ENCODE data around the gene ZFR. TPM values are rescaled to one million over a fixed set of nuclear protein-coding genes. Genes with fewer than 3 reads are reported as not detected.

Gene ZFR
- total RNA-seq, 4 donors from 2014 or later = 35.6 to 64.1 (median 57.4) TPM

DNA sequence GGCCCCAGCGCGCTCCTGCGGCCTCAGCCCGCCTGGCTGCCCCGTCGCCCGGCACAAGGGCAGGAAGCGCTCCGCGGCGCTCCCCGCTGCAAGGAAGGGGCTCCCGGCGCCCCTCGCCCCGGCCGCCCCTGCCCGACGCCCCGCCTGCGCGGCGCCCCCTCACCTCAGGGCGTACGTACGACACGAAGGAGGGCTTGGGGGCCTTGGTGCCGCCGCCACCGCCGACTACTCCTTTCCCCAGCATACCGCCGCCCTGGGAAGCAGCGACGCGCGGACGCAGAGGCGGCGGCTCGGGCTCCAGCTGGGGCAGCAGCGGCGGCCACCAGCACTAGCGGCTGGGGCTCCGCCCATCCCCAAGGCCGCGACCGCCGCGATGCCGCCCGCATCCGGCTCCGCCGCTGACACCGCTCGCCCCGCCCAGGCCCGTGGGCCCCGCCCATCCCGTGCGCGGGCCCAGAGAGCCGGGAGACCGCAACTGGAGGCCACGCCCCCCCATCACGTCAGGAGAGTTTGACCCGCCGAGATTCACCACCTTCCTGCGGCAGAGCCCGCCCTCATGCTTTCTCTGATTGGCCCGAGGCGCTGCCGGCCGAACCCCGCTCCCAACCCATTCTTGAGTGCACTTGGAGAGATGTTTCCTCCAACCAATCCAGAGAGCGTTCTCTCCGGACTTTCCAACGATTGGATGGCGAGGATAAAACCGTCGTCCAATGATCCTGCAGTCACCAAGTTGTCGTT, 131.8 kb downstream of the ZFR start, which contains the start of gene MTMR12:
TSS of gene MTMR12 (minus strand) at position 345 of the 738 bp plus-strand sequence. CDS start at position 244, 101 bp downstream.
- peak; percentile 100 for DNase-seq
- Histone ChIP-seq H3K9me3 (no peaks in the 10 kb centered on the region), H3K36me3 (no peaks in the 10 kb centered on the region), H3K4me3 (peak within 1 kb of the TSS; percentile 53 to 94 (median 84)), H3K27ac (peak within 1 kb of the TSS; percentile 99), H3K27me3 (no peaks in the 10 kb centered on the region), H3K4me1 (peaks cover 12 to 46% (median 29%) of the 10 kb centered on the region in 4 donors)
- TF ChIP-seq POLR2A (IDR thresholded peaks at IDR 0.05) (peak; percentile 80), POLR2AphosphoS5 (IDR thresholded peaks at IDR 0.05) (peak; percentile 95 to 98 (median 97)), EP300 (IDR thresholded peaks at IDR 0.05; ENCODE audit: low read depth) (no peak)
- TF ChIP-seq, protein P1, sequence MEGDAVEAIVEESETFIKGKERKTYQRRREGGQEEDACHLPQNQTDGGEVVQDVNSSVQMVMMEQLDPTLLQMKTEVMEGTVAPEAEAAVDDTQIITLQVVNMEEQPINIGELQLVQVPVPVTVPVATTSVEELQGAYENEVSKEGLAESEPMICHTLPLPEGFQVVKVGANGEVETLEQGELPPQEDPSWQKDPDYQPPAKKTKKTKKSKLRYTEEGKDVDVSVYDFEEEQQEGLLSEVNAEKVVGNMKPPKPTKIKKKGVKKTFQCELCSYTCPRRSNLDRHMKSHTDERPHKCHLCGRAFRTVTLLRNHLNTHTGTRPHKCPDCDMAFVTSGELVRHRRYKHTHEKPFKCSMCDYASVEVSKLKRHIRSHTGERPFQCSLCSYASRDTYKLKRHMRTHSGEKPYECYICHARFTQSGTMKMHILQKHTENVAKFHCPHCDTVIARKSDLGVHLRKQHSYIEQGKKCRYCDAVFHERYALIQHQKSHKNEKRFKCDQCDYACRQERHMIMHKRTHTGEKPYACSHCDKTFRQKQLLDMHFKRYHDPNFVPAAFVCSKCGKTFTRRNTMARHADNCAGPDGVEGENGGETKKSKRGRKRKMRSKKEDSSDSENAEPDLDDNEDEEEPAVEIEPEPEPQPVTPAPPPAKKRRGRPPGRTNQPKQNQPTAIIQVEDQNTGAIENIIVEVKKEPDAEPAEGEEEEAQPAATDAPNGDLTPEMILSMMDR (IDR thresholded peaks at IDR 0.05) = no peak
- 0% methylated on average over 38 of the region's 83 CpGs; no CpG with 5 or more reads in 1 of the 2 donors for whole genome bisulfite sequencing, 2 donors (ENCODE audit: low coverage in 1 of 2)
- in situ Hi-C loops (cut with MboI; ENCODE audit: low pct_ligation_motif_present in 1 of 4, low pct_unique_long_range_greater_than_20kb in 1 of 4, low sequenced_read_pairs in 3 of 4) = no loop called here
- intact Hi-C loops (cut with DNase I; ENCODE audit: low total_unique reads) = loop anchor here (2.0 kb wide), 1 partner anchor 142 kb away; no protein-coding TSS in a partner anchor

DNA sequence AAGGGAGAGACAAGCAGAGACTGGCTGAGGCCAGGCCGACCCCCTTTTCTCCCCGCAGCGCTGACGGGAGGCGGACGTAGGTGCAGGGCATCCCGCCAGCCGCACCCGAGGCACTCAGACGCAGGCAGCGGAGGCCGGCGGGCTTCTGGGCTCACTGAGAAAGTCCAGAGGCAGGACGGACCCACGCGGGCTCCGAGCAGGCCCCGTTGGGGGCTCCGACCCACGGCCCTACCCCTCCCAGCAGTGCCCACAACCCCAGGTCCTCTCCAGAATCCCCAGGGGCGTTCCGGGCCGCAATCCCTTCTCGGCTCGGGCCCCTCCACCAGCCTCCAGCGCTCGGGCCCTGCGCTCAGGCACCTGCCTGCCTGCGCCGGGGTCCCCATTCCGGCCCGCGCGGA, 132.3 kb downstream of the ZFR start:
- TF ChIP-seq POLR2A (IDR thresholded peaks at IDR 0.05) (peak; percentile 83), EP300 (IDR thresholded peaks at IDR 0.05; ENCODE audit: low read depth) (no peak), POLR2AphosphoS5 (IDR thresholded peaks at IDR 0.05) (peak; percentile 83 to 91 (median 85))
- H3K4me3 ChIP-seq = peak overlapping the region; percentile 52 to 94 (median 84)
- no peaks in the 10 kb centered on the region for H3K36me3 ChIP-seq
- peak; percentile 80 for DNase-seq
- H3K27ac ChIP-seq = peak overlapping the region; percentile 99
- in situ Hi-C loops (cut with MboI; ENCODE audit: low pct_ligation_motif_present in 1 of 4, low pct_unique_long_range_greater_than_20kb in 1 of 4, low sequenced_read_pairs in 3 of 4) (no loop called here), intact Hi-C loops (cut with DNase I; ENCODE audit: low total_unique reads) (loop anchor here (2.0 kb wide), 1 partner anchor 141 kb away; no protein-coding TSS in a partner anchor)
- H3K9me3 ChIP-seq = no peaks in the 10 kb centered on the region
- H3K27me3 ChIP-seq = no peaks in the 10 kb centered on the region
- H3K4me1 ChIP-seq = peaks cover 12 to 50% (median 33%) of the 10 kb centered on the region in 4 donors
- 0 to 1% methylated on average over 8 to 24 of the region's 34 CpGs for WGBS, 2 donors (ENCODE audit: low coverage in 1 of 2)

DNA sequence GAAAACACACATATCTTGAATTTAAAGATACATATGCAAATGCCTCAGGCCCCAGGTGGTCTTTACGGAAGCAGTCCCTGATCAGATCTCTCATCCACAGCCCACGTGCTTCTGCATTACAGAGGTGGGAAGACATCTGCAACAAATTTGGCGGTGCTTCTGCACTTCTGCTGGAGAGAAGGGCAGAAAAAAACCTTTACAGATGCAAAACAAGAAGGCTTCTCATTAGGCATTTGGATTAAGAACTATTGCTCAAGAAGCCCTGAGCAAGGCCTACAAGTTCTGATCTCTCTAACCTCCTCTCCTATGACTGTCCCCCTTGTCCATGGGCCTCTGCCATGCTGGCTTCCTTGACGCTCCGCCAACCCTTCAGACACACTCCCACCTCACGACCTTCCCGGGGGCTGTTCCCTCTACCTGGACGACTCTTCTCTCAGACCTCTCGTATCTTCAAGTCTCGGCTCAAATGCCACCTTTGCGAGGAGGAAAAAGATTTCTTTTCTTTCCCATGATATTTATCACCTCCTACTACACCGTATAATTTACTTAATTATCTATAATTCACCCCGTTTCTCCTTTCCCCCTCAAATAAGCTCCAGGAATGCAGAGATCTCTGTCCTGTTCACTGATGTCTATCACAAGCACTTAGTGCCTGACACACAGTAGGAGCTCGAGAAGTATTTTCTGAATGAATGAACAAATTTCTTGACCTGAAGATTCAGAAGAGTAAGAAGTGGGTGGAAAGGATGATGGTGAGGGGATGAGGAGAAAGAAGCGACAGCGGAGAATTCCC, 132.9 kb downstream of the ZFR start:
- in situ Hi-C loops (cut with MboI; ENCODE audit: low pct_ligation_motif_present in 1 of 4, low pct_unique_long_range_greater_than_20kb in 1 of 4, low sequenced_read_pairs in 3 of 4) (no loop called here), intact Hi-C loops (cut with DNase I; ENCODE audit: low total_unique reads) (loop anchor here (2.0 kb wide), 1 partner anchor 141 kb away; no protein-coding TSS in a partner anchor)
- H3K27me3 ChIP-seq = no peaks in the 10 kb centered on the region
- H3K27ac ChIP-seq = peak overlapping the region; percentile 99
- H3K4me1 ChIP-seq = peaks cover 12 to 50% (median 33%) of the 10 kb centered on the region in 4 donors
- WGBS, 2 donors (ENCODE audit: low coverage in 1 of 2) = 15 to 29% methylated on average over 10 to 16 of the region's 16 CpGs
- H3K4me3 ChIP-seq = peak overlapping the region; percentile 52 to 94 (median 84)
- TF ChIP-seq, protein P1 (IDR thresholded peaks at IDR 0.05) = no peak
- no peak for TF ChIP-seq EP300 (IDR thresholded peaks at IDR 0.05; ENCODE audit: low read depth)
- no peak for TF ChIP-seq POLR2A (IDR thresholded peaks at IDR 0.05)
- TF ChIP-seq POLR2AphosphoS5 (IDR thresholded peaks at IDR 0.05) = no peak
- H3K36me3 ChIP-seq = no peaks in the 10 kb centered on the region
- H3K9me3 ChIP-seq = no peaks in the 10 kb centered on the region
- DNase-seq = no peak

DNA sequence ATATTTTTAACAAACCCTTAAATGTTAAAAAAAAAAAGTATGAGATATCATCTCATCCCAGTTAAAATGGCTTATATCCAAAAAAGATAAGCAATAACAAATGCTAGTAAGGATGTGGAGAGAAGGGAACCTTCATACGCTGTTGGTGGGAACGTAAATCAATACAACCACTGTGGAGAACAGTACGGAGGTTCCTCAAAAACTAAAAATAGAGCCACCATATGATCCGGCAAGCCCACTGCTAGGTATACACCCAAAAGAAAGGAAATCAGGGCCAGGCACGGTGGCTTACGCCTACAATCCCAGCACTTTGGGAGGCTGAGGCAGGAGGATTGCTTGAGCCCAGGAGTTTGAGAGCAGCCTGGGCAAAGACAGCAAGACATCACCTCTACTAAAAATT, 134.8 kb downstream of the ZFR start:
- Histone ChIP-seq H3K36me3 (no peaks in the 10 kb centered on the region), H3K27ac (peak overlapping the region in 2 of 4 donors; percentile 6 to 17), H3K27me3 (no peaks in the 10 kb centered on the region), H3K4me3 (no peak overlapping the region), H3K9me3 (no peaks in the 10 kb centered on the region), H3K4me1 (peaks cover 12 to 50% (median 33%) of the 10 kb centered on the region in 4 donors)
- intact Hi-C loops (cut with DNase I; ENCODE audit: low total_unique reads) (no loop called here), in situ Hi-C loops (cut with MboI; ENCODE audit: low pct_ligation_motif_present in 1 of 4, low pct_unique_long_range_greater_than_20kb in 1 of 4, low sequenced_read_pairs in 3 of 4) (no loop called here)
- no peak for DNase-seq
- TF ChIP-seq POLR2A (IDR thresholded peaks at IDR 0.05) (no peak), POLR2AphosphoS5 (IDR thresholded peaks at IDR 0.05) (no peak), EP300 (IDR thresholded peaks at IDR 0.05; ENCODE audit: low read depth) (no peak)
- TF ChIP-seq, protein P1 (IDR thresholded peaks at IDR 0.05) = no peak
- 79 to 88% methylated on average over 5 to 6 of the region's 6 CpGs for WGBS, 2 donors (ENCODE audit: low coverage in 1 of 2)
